Activated CD4-positive, alpha-beta T cell treated with anti-CD3 and anti-CD28 coated beads, Interleukin-2, amount 10 ng/mL, durations not matched to agents 7 days and 5 days (primary cell): Measurements from ENCODE around the gene MYH13. TPM values are rescaled to one million over a fixed set of nuclear protein-coding genes. Genes with fewer than 3 reads are reported as not detected.

ENCODE experiments used
- CTCF ChIA-PET: fragments of 350-600 bp; sonication (Branson Sonifier 250); formaldehyde crosslinking; loops from one replicate; lab custom pipeline; 2021; ENCODE audit warnings: antibody characterized with exemption; lab: Charles Lee
- POLR2A ChIA-PET: fragments of 350-600 bp; sonication (Branson Sonifier 250); formaldehyde crosslinking; loops from one replicate; lab custom pipeline; 2021; ENCODE audit warnings: antibody characterized with exemption; lab: Charles Lee
- DNase-seq: peaks from one replicate; pipeline ENCODE4 v3.0.0-alpha.2; 2020
- H3K27ac Mint-ChIP-seq: one replicate; pipeline ENCODE4 v1.8.0; 2021; ENCODE audit warnings: mild to moderate bottlenecking, moderate library complexity, mixed read lengths
- H3K27me3 Mint-ChIP-seq: one replicate; pipeline ENCODE4 v1.8.0; 2021; ENCODE audit warnings: mixed read lengths
- H3K36me3 Mint-ChIP-seq: one replicate; pipeline ENCODE4 v1.8.0; 2021; ENCODE audit warnings: low read depth, mixed read lengths
- H3K4me1 Mint-ChIP-seq: one replicate; pipeline ENCODE4 v1.8.0; 2021; ENCODE audit warnings: mixed read lengths
- H3K4me3 Mint-ChIP-seq: one replicate; pipeline ENCODE4 v1.8.0; 2021; ENCODE audit warnings: mild to moderate bottlenecking, moderate library complexity, mixed read lengths
- H3K9me3 Mint-ChIP-seq: one replicate; pipeline ENCODE4 v1.8.0; 2021; ENCODE audit warnings: mixed read lengths
- total RNA-seq, 2 experiments: library from RNA; stranded (reverse); gene quantifications; one replicate each; pipeline ENCODE4 v1.2.3, GENCODE V29; 2021

The MYH13 gene
- total RNA-seq = not detected

DNA sequence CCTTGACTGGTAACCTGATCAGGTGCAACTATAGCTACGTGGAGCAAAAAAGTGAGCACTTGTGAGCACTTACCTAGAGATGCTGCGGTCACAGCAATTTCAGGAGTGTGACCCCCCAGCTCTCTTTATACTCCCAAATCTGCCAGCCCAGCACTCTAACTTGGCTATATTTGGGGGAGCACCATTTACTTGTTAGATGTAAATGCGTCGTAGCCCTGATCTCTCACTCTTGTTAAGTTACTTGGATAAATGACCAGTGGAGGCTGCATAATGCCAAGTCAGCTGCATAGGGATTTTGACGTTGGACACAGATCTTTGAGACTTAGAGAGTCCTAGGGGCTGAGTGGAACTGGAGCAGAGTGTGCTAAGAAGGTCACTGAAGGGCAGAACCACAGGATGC, at the start of gene MYH13:
MYH13 (minus strand) TSS at position 101 of the 400 bp plus-strand sequence. CDS start 8,476 bp downstream, outside the sequence.
- Mint-ChIP-seq H3K4me3 (no peak within 1 kb of the TSS), H3K4me1 (no peaks in the 10 kb centered on the region), H3K9me3 (no peaks in the 10 kb centered on the region), H3K27me3 (peaks cover 2% of the 10 kb centered on the region), H3K27ac (no peak within 1 kb of the TSS), H3K36me3 (no peaks in the 10 kb centered on the region)
- no peak for DNase-seq
- ChIA-PET POLR2A (no interaction called here), CTCF (no interaction called here)

DNA sequence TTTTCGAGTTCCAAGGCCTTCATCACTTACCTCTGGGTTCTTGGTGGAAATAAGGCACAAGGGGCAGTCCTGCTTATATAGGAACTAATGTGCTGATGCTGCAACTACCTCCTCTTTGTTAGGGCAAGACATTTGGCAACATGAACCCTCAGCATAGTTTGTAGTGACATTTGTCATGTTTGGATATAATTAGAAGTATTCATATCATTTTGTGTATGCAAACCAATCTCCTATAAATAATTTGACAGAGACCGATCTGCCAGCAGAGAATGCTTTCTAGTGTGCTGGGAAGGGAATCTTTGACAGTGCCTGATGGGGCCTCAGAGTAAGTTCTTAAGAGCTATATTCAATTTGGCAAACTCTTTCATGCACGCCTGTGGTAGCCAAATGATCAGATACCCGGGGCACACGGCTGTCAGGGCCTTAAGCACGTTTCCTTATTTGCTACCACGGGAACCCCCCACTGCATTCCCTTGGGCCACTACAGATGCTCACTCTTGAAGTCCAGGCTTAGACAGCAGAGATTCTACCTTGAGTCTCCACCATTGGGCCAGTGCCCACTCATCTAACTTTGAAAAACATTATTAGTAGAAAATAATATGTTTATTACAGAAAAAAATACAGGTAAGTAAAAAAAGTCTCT, 49.2 kb upstream of the MYH13 start, which contains the start of gene MYH8:
MYH8 (minus strand) TSS at position 51 of the 643 bp plus-strand sequence. CDS start 1,723 bp downstream, outside the sequence.
- Mint-ChIP-seq H3K4me1 (no peaks in the 10 kb centered on the region), H3K9me3 (no peaks in the 10 kb centered on the region), H3K4me3 (no peak within 1 kb of the TSS), H3K36me3 (no peaks in the 10 kb centered on the region), H3K27me3 (no peaks in the 10 kb centered on the region), H3K27ac (no peak within 1 kb of the TSS)
- ChIA-PET CTCF (no interaction called here), POLR2A (no interaction called here)
- DNase-seq = no peak

DNA sequence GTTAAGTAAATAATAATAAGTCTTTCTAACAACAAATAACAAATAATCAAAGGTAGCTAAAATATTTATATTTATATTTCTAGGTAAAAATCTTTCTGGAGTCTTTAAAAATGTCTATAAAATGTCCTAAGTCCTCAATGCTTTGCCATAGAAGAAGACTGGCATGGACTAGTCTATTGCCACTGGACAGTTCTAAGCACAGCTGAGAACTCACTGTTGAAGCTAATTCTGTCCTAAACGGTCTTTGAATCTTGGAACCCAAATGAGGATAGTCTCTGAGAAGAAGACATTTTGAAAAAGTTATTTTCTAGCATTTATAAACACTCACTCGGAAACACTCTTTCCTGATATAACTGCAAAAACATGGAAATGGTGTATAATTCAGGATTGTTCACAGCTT, 48.4 kb upstream of the MYH13 start:
- H3K27ac Mint-ChIP-seq = no peak overlapping the region
- no peaks in the 10 kb centered on the region for H3K36me3 Mint-ChIP-seq
- ChIA-PET CTCF (no interaction called here), POLR2A (no interaction called here)
- DNase-seq = no peak
- no peak overlapping the region for H3K4me3 Mint-ChIP-seq
- no peaks in the 10 kb centered on the region for H3K27me3 Mint-ChIP-seq
- no peaks in the 10 kb centered on the region for H3K4me1 Mint-ChIP-seq
- no peaks in the 10 kb centered on the region for H3K9me3 Mint-ChIP-seq

DNA sequence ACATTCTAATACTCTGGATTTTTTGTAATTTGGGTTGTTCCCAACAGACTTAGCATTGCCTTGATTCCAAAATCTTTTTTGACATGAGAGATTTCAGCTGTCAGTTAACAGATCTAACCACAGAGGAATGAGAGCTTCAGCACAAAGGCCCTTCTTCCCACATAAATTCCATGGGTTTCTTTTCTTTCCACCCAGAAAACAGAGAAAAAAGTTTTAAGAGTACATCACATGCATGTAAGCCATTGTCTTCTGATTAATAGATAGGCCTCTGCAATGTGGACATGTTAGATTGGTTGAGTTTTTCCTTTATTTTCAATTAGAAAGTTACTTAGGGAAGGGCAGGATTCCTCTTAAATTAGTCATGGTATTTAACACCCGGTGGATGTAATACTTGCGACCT, 48.0 kb upstream of the MYH13 start:
- no peak for DNase-seq
- ChIA-PET POLR2A (no interaction called here), CTCF (no interaction called here)
- Mint-ChIP-seq H3K9me3 (no peaks in the 10 kb centered on the region), H3K4me3 (no peak overlapping the region), H3K4me1 (no peaks in the 10 kb centered on the region), H3K27ac (no peak overlapping the region), H3K36me3 (no peaks in the 10 kb centered on the region), H3K27me3 (no peaks in the 10 kb centered on the region)

DNA sequence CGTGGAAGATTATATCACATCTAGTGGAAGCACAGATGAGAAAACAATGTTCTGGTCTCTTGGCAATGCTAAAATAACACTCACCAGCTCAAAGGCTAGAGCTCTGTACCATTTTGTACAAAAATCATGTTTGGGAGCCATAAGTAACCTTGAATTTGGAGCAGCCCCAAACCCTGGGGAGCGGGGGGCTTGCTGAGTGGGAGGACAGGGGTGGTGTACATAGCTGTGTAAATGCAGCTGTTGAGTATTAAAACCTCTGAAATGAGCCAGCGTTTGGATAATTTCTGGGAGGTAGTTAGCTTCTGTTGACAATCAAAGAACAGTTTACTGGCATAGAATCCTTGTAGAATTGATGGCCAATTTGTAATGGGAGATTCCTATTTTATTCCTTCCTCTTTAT, 44.6 kb upstream of the MYH13 start:
- Mint-ChIP-seq H3K4me3 (no peak overlapping the region), H3K36me3 (no peaks in the 10 kb centered on the region), H3K4me1 (no peaks in the 10 kb centered on the region), H3K27ac (no peak overlapping the region), H3K9me3 (no peaks in the 10 kb centered on the region), H3K27me3 (no peaks in the 10 kb centered on the region)
- CTCF ChIA-PET = no interaction called here
- POLR2A ChIA-PET = no interaction called here
- DNase-seq = no peak

- ChIA-PET POLR2A (no interaction called here), CTCF (no interaction called here)
- Mint-ChIP-seq H3K4me3 (no peak overlapping the region), H3K4me1 (no peaks in the 10 kb centered on the region), H3K36me3 (no peaks in the 10 kb centered on the region), H3K27me3 (no peaks in the 10 kb centered on the region), H3K9me3 (no peaks in the 10 kb centered on the region), H3K27ac (no peak overlapping the region)
- no peak for DNase-seq
Measured at GRCh38 chr17:10415161-10415560, 42.4 kb upstream of the MYH13 start.

GRCh38 chr17:10403589-10403988, 30.8 kb upstream of the MYH13 start:
- CTCF ChIA-PET = no interaction called here
- POLR2A ChIA-PET = no interaction called here
- H3K4me3 Mint-ChIP-seq = no peak overlapping the region
- H3K4me1 Mint-ChIP-seq = no peaks in the 10 kb centered on the region
- H3K36me3 Mint-ChIP-seq = no peaks in the 10 kb centered on the region
- H3K27me3 Mint-ChIP-seq = peaks cover 2% of the 10 kb centered on the region
- no peak overlapping the region for H3K27ac Mint-ChIP-seq
- DNase-seq = no peak
- no peaks in the 10 kb centered on the region for H3K9me3 Mint-ChIP-seq

DNA sequence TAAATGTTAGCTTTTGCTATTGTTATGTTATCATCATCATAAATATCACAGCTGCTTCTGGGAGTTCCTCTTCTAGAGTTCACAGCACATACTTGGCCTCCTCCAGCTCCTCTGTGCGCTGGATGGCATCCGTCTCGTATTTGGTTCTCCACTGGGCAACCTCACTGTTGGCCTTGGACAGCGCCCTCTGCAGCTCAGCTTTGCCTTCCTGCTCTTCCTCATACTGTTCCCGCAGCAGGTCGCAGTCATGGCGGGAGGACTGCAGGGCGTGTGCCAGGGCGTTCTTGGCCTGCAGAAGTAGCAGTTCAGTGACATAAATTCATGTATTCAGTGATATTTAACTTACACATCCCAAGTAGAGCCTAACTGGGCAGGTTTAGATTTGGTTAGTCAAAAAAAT, 25.5 kb upstream of the MYH13 start:
- no peak overlapping the region for H3K4me3 Mint-ChIP-seq
- no peaks in the 10 kb centered on the region for H3K4me1 Mint-ChIP-seq
- no peaks in the 10 kb centered on the region for H3K36me3 Mint-ChIP-seq
- H3K27ac Mint-ChIP-seq = no peak overlapping the region
- no peaks in the 10 kb centered on the region for H3K9me3 Mint-ChIP-seq
- DNase-seq = no peak
- peaks cover 4% of the 10 kb centered on the region for H3K27me3 Mint-ChIP-seq
- ChIA-PET POLR2A (no interaction called here), CTCF (no interaction called here)

- Mint-ChIP-seq H3K27me3 (peaks cover 4% of the 10 kb centered on the region), H3K4me1 (no peaks in the 10 kb centered on the region), H3K4me3 (no peak overlapping the region), H3K36me3 (no peaks in the 10 kb centered on the region), H3K27ac (no peak overlapping the region), H3K9me3 (no peaks in the 10 kb centered on the region)
- ChIA-PET CTCF (no interaction called here), POLR2A (no interaction called here)
- DNase-seq = no peak
Measured at GRCh38 chr17:10396524-10397163, 23.8 kb upstream of the MYH13 start.

- H3K9me3 Mint-ChIP-seq = no peaks in the 10 kb centered on the region
- no peaks in the 10 kb centered on the region for H3K4me1 Mint-ChIP-seq
- ChIA-PET POLR2A (no interaction called here), CTCF (no interaction called here)
- no peak overlapping the region for H3K27ac Mint-ChIP-seq
- no peak for DNase-seq
- no peaks in the 10 kb centered on the region for H3K36me3 Mint-ChIP-seq
- H3K4me3 Mint-ChIP-seq = no peak overlapping the region
- H3K27me3 Mint-ChIP-seq = peaks cover 10% of the 10 kb centered on the region
Measured at GRCh38 chr17:10394201-10394887, 21.5 kb upstream of the MYH13 start.

- Mint-ChIP-seq H3K9me3 (no peaks in the 10 kb centered on the region), H3K4me1 (no peaks in the 10 kb centered on the region), H3K27ac (no peak overlapping the region), H3K27me3 (peaks cover 9% of the 10 kb centered on the region), H3K36me3 (no peaks in the 10 kb centered on the region), H3K4me3 (no peak overlapping the region)
- no peak for DNase-seq
- POLR2A ChIA-PET = no interaction called here
- CTCF ChIA-PET = no interaction called here
Measured at GRCh38 chr17:10392880-10393279, 20.1 kb upstream of the MYH13 start.

DNA sequence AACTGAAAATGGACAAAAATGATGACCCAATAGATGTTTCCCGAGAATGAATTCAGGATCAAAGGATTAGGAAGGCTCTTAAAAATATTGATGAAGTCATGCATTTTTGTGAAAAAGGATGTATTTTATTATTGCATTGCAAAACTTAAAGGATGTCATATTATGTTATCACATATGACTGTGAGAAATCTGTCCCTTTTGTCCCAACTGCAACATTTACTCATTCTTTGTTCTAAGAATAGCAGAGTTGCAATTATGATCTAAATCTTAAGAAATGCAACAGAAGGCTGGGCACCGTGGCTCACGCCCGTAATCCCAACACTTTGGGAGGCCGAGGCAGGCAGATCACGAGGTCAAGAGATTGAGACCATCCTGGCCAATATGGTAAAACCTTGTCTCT, 13.1 kb upstream of the MYH13 start:
- CTCF ChIA-PET = no interaction called here
- Mint-ChIP-seq H3K4me3 (no peak overlapping the region), H3K4me1 (no peaks in the 10 kb centered on the region), H3K36me3 (no peaks in the 10 kb centered on the region), H3K27ac (no peak overlapping the region), H3K9me3 (no peaks in the 10 kb centered on the region), H3K27me3 (peaks cover 4% of the 10 kb centered on the region)
- DNase-seq = no peak
- POLR2A ChIA-PET = no interaction called here

GRCh38 chr17:10384175-10384574, 11.4 kb upstream of the MYH13 start:
- H3K27me3 Mint-ChIP-seq = no peaks in the 10 kb centered on the region
- no peak overlapping the region for H3K27ac Mint-ChIP-seq
- ChIA-PET CTCF (no interaction called here), POLR2A (no interaction called here)
- H3K9me3 Mint-ChIP-seq = no peaks in the 10 kb centered on the region
- no peak overlapping the region for H3K4me3 Mint-ChIP-seq
- H3K36me3 Mint-ChIP-seq = no peaks in the 10 kb centered on the region
- no peaks in the 10 kb centered on the region for H3K4me1 Mint-ChIP-seq
- no peak for DNase-seq
